Breast epithelium (tissue), 3 donors: ENCODE data around the gene C5orf46.

Experiments used
- CTCF ChIP-seq, 3 donors: fragments of 450-650 bp; IDR thresholded peaks; one replicate each; pipeline ENCODE4 v1.5.1; 2016 to 2017; ENCODE audit warnings: antibody characterized with exemption in 3 of 3, mild to moderate bottlenecking in 3 of 3, moderate library complexity in 3 of 3
- POLR2A ChIP-seq: fragments of 450-650 bp; IDR thresholded peaks from one replicate; pipeline ENCODE4 v1.6.1; 2016; ENCODE audit warnings: antibody characterized with exemption, mild to moderate bottlenecking, moderate library complexity
- POLR2AphosphoS5 ChIP-seq, 3 donors: sonication (generic); formaldehyde crosslinking; IDR thresholded peaks; one replicate each; pipeline ENCODE4 v1.6.1; 2017; ENCODE audit warnings: antibody characterized with exemption in 3 of 3

DNA sequence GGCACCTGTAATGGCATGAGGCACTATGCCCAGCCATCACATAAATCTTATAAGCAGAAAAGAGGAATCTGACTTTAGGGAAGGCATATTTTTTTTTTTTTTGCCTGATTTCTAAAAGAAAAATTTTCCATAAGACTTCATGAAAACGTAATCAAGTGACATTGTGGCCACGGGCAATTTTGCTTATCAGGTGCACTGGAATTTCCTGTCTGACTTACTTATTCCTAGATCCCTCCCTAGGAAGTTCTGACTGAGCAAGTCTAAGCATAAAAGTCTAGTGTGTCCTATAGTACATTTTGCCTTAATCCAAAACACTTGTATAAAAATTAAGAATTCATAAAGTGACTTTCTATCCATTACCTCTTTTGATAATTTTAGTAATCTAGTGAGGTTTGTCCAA is 12.5 kb downstream of the C5orf46 start:
- no peak for TF ChIP-seq CTCF (IDR thresholded peaks at IDR 0.05)
- no peak for TF ChIP-seq POLR2A
- no peak for TF ChIP-seq POLR2AphosphoS5 (IDR thresholded peaks at IDR 0.05)
